ENCODE data around the gene C10orf67. TPM values are rescaled to one million over a fixed set of nuclear protein-coding genes. Genes with fewer than 3 reads are reported as not detected.

The C10orf67 gene
- total RNA-seq, 1 experiment from 2014 or later: not detected

DNA sequence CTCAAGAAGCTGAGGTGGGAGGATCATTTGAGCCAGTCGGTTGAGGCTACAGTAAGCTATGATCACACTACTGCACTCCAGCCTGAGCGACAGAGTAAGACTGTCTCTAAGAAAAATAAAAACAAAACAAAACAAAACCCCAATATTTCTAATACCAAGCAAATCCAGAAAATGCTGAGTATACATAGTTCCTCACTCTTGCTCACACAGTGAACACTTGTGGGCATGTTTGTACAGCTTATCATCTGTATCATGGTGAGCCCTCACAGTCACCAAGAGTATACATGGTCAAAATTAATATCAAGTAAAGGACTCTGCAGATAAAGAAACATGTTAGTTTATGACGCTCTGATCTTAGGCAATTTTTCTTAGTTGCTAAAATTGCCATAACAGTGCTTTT is 41.5 kb upstream of the C10orf67 start:
- H2BK12ac ChIP-seq (ENCODE audit: insufficient read length, low read depth, low read length): no peak overlapping the region
- Mint-ChIP-seq H3K27me3 (ENCODE audit: low read depth) (no peaks in the 10 kb centered on the region; the same call in 1 of the 2 replicates), H3K9me3 (no peaks in the 10 kb centered on the region), H3K36me3 (ENCODE audit: insufficient read depth in 1 of 3, low read depth in 3 of 3) (no peaks in the 10 kb centered on the region), H3K4me1 (no peaks in the 10 kb centered on the region), H3K27ac (no peak overlapping the region), H3K4me3 (no peak overlapping the region)
- DNase-seq: no peak
- H3K23me2 ChIP-seq (ENCODE audit: insufficient read length, low read depth, low read length, poor library complexity, severe bottlenecking): no peaks in the 10 kb centered on the region
- no peak overlapping the region for H4K91ac ChIP-seq (ENCODE audit: insufficient read length, low read depth, low read length)
- no peak overlapping the region for H3K23ac ChIP-seq (ENCODE audit: insufficient read length, low read depth, low read length)
- no peak overlapping the region for H4K8ac ChIP-seq (replicated peaks; ENCODE audit: insufficient read length, low read depth, low read length)
- H3K9me3 ChIP-seq (ENCODE audit: control insufficient read depth, low read depth, low read length): no peaks in the 10 kb centered on the region
- H3T11ph ChIP-seq (ENCODE audit: low read length): no peak overlapping the region
- H3K56ac ChIP-seq (ENCODE audit: insufficient read length, low read depth, low read length): no peak overlapping the region
- H3K4ac ChIP-seq (ENCODE audit: low read depth, low read length): no peak overlapping the region
- H2BK15ac ChIP-seq (ENCODE audit: low read depth, low read length): no peak overlapping the region
- no peaks in the 10 kb centered on the region for H4K20me1 ChIP-seq (ENCODE audit: control insufficient read depth, insufficient read depth, insufficient read length)
- no peak overlapping the region for H4K5ac ChIP-seq (ENCODE audit: insufficient read length, low read depth, low read length)
- no peak overlapping the region for H3K27ac ChIP-seq (ENCODE audit: insufficient read length, low read depth, low read length)
- no peak overlapping the region for H2AK5ac ChIP-seq (ENCODE audit: insufficient read length, low read length)
- no peak overlapping the region for H3K18ac ChIP-seq (ENCODE audit: insufficient read length, low read depth, low read length)
- H2AFZ ChIP-seq (ENCODE audit: low read length): no peak overlapping the region
- H3K9ac ChIP-seq (ENCODE audit: extremely low read depth, insufficient read length, low read length): no peak overlapping the region
- H3K4me2 ChIP-seq (ENCODE audit: insufficient read depth, insufficient read length, low read length): no peak overlapping the region
- TF ChIP-seq, protein P1, sequence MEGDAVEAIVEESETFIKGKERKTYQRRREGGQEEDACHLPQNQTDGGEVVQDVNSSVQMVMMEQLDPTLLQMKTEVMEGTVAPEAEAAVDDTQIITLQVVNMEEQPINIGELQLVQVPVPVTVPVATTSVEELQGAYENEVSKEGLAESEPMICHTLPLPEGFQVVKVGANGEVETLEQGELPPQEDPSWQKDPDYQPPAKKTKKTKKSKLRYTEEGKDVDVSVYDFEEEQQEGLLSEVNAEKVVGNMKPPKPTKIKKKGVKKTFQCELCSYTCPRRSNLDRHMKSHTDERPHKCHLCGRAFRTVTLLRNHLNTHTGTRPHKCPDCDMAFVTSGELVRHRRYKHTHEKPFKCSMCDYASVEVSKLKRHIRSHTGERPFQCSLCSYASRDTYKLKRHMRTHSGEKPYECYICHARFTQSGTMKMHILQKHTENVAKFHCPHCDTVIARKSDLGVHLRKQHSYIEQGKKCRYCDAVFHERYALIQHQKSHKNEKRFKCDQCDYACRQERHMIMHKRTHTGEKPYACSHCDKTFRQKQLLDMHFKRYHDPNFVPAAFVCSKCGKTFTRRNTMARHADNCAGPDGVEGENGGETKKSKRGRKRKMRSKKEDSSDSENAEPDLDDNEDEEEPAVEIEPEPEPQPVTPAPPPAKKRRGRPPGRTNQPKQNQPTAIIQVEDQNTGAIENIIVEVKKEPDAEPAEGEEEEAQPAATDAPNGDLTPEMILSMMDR (conservative IDR thresholded peaks at IDR 0.05): no peak
- H2BK5ac ChIP-seq (ENCODE audit: insufficient read length, low read length): no peak overlapping the region
- no CpG with 5 or more reads among the region's 3 CpGs for WGBS (ENCODE audit: extremely low coverage, insufficient read length, low lambda C conversion rate)
- no peaks in the 10 kb centered on the region for H3K79me1 ChIP-seq (ENCODE audit: insufficient read depth, low read depth, low read length, poor library complexity, severe bottlenecking)
- H3K4me1 ChIP-seq (ENCODE audit: insufficient read depth, low read length): no peaks in the 10 kb centered on the region
- no peak overlapping the region for H3K14ac ChIP-seq (ENCODE audit: insufficient read depth, low read length)
- no peaks in the 10 kb centered on the region for H3K27me3 ChIP-seq (ENCODE audit: insufficient read depth, low read length)
- H3K79me2 ChIP-seq (ENCODE audit: insufficient read depth, low read length): no peaks in the 10 kb centered on the region
- H2BK20ac ChIP-seq (ENCODE audit: low read depth, low read length, poor library complexity, severe bottlenecking): no peak overlapping the region
- H2BK120ac ChIP-seq (ENCODE audit: low read depth, low read length, poor library complexity, severe bottlenecking): no peak overlapping the region

All from H9 (cell line).